NCI-H1436 (cell line): ENCODE results near the gene RNU5D-1.

Source experiments
- DNase-seq: peaks from one replicate; lab custom pipeline; 2025; lab: John Stamatoyannopoulos, UW

Gene RNU5D-1

DNA sequence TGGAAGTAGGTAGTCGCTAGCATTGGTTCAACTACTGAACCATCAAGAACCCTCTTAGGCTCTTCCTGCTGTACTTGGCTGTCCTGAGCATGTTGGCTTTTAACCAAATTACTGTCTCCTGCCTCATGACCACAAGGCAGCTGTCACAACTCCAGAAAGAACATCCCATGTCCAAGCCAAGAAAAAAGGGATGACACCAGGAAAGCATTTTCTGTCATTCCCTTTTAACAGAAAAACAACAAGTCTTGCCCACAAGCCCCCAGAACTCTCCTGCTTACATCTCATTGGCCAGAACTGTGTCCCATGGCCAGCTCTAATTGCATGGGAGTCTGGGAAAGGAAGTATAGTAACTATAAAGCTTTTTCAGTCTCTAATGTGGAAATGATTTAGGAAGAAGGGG, 2.4 kb upstream of the RNU5D-1 start:
- no peak for DNase-seq

- DNase-seq, result no peak
These were observed 5.8 kb downstream of the RNU5D-1 start for GRCh38 chr1:44724955-44725698.

DNA sequence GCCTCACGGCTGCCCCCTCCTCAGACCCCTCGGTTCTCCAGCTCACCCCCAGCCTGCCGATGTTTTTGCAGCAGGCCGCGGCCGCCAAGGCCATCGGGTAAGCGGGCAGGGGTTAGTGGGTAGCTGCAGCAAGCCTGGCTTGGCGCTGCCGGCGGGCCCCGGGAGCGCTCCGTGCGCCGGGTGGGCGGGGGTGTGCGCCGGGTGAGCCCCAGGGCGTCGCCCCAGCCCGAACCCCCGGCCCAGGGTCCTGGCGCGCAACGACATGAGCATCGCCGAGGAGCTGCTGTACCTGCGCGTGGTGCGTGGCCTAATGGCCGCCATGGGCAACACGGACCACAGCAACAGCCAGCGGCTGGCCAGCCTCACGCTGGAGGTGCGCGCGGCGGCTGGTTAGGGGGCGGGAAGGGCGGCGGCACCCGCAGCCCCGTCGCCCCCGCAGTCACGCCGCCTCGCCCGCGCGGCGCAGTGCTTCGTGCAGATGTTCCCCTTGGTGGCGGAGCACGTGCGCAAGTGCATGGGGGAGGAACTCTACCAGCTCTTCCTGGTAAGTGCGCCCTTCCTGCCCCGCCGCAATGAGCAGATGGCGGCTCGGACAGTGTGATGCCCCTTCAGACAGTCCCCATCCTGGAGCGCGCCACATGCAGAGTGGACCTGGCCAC, 6.5 kb downstream of the RNU5D-1 start:
- no peak for DNase-seq

- no peak for DNase-seq
These were observed 7.3 kb downstream of the RNU5D-1 start for GRCh38 chr1:44723496-44724295.

GRCh38 chr1:44723064-44723463, 7.9 kb downstream of the RNU5D-1 start:
- DNase-seq, result no peak

DNA sequence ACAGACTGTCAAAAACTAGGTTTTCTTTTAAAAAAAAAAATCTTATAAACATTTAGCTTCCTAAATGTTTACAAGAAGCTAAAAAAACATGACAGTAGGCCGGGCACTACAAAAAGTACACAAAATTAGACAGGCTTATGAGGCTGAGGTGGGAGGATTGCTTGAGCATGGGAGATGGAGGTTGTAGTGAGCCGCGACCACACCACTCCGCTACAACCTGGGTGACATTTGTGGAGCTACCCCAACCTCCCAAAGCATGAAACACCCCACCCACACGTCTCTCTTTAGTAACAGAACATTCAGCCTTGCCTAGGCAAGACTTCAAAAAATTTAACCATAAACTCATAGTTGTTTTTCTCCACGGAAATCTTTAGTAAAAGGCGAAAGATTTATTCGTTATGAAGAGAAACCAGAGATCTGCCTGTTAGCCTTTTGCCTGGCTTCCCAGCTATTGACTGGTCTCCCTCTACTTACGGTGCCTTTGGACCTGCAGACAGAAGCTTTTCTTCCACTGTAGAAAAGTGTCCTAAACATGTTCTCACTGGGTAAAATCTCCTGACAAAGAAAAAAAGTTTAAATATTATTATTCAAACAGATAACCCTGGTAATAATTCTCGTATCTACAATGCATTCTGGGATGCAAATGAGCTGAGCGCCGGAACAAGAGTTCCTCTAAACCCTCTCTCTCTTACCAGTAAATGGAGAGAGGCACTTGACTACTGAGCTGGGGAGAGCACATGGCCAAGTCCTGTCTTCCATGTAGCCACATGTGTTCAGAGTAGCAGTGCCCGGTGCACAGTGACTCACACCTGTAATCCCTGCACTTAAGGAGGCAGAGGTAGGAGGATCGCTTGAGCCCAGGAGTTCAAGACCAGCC, 9.2 kb downstream of the RNU5D-1 start:
- DNase-seq, result peak; percentile 23

DNA sequence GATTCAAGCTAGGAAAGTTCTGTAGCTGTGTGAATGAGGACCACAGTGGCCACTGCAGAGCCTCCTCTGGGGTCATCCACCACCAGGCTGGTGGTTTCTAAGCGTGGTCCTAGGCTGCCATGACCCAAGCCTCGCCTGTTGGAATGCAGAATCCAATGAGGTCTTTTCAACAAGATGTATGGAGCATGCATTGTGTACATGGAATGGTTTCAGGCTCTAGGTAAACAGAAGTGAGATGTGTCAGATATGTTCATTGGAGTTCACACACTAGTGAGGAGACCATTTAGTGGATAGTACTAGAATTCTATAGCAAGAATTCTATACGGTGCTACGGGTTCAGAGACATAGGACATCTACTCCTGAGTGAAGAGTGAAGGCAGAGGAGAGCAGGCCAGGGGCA, 10.7 kb downstream of the RNU5D-1 start:
- DNase-seq, result no peak

DNA sequence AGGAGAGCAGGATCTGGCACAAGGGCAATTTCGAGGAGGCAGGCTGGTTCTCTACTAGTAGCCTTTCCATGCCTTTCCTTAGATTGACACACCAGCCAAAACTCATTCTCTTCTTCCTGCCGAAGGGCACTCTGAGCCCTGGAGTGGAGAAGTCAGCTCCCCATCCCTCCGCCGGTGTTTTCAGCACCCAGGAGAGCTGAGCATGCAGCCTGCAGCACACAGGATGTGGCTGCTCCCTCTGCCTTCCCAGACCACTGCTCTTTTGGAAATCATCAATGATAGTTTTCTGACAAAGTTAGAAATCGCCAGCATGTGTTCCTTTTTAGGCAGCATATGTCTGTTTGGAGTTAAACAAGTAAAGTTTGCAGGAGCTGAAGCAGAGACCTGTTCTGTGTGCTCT, 11.7 kb downstream of the RNU5D-1 start:
- DNase-seq, result no peak

GRCh38 chr1:44718091-44718490, 12.9 kb downstream of the RNU5D-1 start:
- no peak for DNase-seq

- DNase-seq, result no peak
These were observed 13.3 kb downstream of the RNU5D-1 start for GRCh38 chr1:44717653-44718052.

- no peak for DNase-seq
These were observed 13.8 kb downstream of the RNU5D-1 start for GRCh38 chr1:44717156-44717555.

- peak; percentile 63 for DNase-seq
These were observed 15.9 kb downstream of the RNU5D-1 start for GRCh38 chr1:44714944-44715571.

GRCh38 chr1:44714532-44714931, 16.4 kb downstream of the RNU5D-1 start:
- DNase-seq, result no peak

DNA sequence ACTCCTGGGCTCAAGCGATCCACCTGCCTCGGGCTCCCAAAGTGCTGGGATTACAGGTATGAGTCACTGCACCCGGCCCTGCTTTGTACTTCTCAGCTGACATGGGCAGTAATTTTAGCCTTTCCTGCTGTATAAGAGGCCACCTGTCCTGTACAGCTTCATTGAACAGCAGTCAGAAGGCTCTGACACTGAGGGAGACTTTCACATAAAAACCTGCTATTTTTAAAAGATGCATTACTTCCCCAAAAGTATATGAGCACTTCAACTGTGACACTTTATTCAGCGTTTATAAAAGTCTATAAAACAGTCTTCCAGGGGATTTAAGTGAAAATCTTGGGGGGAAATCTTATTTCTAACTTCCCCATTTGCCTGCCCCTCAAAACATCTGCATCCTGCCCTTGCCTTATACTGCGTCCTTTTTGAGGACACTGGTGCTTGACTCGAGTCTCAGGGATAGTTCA, 17.6 kb downstream of the RNU5D-1 start:
- no peak for DNase-seq

- no peak for DNase-seq
These were observed 22.8 kb downstream of the RNU5D-1 start for GRCh38 chr1:44707959-44708831.

DNA sequence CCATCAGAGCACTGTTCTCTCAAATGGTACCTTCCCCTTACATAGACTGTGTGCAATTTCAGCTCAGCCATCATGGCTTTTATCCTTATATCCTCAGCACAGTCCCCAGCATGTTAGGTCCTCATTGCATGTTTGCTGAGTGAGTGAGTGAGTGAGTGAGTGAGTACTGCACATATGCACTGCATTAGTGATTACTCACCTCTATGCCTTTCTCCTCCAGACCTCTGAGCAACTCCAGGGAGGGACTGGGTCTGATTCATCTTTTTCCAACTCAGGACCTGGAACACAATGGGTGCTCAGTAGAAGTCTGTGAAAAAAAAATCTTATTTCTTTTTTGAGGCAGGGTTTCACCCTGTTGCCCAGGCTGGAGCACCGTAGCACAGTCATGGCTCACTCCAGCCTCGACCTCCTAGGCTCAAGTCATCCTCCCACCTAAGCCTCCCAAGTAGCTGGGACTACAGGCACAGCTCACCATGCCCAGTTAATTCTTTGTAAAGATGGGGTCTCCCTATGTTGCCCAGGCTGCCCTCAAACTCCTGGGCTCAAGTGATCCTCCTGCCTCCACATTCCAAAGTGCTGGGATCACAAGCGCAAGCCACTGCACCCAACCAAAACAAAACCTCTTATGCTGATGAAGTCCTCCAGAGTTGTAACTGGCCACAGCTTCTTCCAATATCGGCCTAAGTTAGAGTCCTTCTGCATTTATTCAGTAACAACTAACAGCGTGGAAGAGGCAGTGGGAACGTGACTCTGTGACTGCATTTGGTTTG, 23.7 kb downstream of the RNU5D-1 start:
- no peak for DNase-seq

- DNase-seq, result no peak
These were observed 25.0 kb downstream of the RNU5D-1 start for GRCh38 chr1:44705938-44706337.

DNA sequence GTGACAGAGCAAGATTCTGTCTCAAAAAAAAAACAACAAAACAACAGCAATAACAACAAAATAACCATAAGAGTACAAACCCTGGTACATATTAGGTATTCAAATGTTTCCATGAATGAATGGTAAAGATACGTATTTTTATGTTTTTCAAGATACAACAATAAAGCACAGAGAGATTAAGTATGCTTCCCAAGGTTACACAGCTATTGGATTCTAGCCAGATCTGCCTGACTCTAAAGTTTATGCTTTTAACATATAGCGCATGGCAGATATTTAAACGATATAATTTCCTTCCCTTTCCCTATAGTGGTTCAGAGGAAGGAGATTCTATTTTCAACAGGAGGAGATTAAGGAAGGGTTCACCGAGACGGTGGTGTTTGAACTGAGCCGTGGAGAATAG, 25.5 kb downstream of the RNU5D-1 start:
- no peak for DNase-seq

DNA sequence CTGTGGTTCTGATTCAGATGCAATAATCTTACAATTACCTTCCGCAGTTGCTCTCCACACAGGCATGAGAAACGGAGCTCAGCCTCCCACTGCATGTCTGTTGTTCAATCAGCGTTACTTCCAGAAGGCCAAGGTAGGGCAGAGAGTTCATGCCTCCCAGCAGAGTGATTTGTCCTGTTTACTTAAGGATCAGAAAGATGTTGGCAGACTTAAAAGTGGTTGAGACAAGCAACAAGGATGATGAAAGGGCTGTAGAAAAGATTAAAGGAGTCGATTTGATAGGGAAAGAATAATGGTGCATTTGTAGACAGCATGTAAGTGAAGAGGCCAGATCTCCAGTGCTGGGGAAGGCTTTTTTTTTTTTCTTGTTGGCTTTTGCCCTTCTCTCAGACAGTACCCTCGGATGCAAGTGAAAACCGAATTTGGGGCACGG, 29.8 kb downstream of the RNU5D-1 start:
- no peak for DNase-seq

DNA sequence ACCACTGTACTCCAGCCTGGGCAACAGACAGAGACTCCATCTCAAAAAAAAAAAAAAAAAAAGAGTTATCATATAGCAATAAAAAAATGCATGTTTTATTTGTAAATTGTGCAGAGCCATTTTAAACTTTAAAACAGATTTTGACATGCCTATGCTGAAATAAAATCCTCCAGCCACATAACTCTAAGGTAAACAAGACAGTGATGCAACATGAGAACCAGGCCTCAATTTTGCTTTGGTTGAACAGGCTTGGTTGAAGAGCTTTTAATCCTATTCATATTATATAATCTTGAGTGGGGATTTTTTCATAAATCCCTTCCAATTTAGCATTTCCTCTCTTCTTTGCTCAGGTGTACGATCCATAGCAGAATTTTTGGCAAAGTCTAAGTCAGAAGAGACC, 30.4 kb downstream of the RNU5D-1 start:
- DNase-seq, result no peak
